LNCAP (cell line): Measurements from ENCODE around the gene TMA7.

Experiments
- CTCF ChIP-seq: fragments of 450-650 bp; IDR thresholded peaks from 2 replicates; pipeline ENCODE4 v1.5.1; 2017; ENCODE audit warnings: mild to moderate bottlenecking

TMA7 gene

GRCh38 chr3:48411606-48412374 lies 28.3 kb upstream of the TMA7 start:
- no peak for TF ChIP-seq CTCF

DNA sequence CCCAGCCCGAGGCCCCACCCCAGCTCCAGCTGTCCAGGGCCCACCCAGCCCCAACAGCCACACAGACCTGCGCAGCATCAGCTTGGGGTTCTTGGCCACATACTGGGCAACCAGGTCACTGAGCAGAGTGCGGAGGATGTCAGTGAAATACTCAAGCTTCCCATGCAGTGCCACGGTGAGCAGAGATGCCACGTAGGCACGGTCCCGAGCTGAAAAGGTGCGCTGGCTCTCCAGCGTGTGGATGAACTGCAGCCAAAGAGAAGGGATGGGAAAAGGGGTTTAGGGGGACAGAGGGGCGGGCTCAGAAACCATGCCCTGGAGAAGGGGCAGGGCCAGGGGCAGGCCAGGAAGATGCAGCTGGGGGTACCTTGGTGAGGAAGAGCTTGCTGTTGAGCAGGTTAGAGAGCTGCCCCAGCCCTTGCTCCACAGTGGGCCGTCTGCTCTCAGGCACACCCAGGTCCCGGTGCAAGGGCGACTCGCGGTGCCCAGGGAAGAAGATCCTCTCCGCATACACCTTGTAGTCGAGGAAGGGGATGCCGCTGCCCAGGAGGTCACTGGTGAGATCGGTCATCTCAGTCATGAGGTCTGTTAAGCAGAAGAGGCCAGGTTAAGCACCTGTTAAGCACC lies 27.6 kb upstream of the TMA7 start:
- TF ChIP-seq CTCF: no peak

DNA sequence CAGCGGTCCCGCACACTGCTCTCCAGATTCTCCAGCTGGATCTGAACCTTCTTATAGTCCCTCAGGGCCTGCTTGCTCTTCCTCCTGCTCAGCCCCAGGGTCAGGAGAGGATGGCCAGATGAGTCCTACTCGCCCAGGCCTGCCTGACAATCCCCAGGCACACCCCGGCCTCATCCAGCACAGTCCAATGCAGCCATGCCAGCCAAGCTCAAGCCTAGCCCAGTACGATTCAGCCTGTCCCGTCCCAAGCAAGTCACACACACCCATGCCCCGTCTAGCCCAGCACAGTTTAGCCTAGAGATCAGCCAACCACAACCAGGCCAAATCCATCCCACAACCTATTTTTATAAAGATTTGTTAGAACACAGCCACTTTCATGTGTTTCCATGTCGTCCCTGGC lies 27.0 kb upstream of the TMA7 start:
- TF ChIP-seq CTCF: no peak

GRCh38 chr3:48413611-48414010 lies 26.4 kb upstream of the TMA7 start:
- TF ChIP-seq CTCF: no peak

DNA sequence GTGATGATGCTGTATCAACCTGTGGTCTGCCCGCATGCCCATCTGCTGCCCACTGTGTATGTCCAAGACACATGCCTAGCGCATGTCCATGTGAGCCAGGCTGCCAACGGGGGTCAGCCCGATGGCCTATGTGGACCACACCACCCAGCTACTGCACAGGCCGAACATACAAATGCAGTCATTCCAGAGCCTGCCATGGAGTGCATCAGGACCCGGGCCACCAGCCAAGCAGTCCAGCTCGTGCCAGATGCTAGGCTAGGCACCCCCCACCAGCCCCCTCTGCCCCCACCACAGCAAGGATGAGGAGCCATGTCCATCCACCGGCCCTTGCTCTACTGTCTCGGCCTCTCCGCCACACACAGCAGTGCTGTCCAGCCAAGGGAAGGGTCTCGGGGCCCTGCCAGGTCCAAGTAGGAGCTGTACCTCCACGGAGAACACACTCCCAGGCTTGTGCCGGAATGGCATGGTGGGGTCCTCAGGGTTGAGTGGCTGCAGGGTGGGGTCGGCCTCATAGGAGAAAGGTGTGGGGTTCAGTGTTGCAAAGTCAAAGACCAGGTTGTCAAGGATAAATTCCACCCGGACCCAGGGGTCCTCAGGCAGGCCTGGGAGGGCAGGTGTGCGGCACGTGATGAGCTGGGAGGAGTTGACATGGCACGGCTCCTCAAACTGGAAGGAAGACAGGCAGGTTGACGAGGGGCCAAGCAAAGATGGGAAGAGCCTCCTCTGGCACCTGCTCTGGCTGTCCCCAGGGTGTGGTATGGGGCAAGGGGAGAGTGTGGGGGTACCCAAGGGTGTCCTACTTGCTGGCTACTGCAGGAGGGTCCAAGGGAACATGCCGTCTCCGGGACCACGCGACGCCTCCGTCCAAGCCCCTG lies 25.4 kb upstream of the TMA7 start:
- TF ChIP-seq CTCF: no peak

- TF ChIP-seq CTCF: no peak
Measured at GRCh38 chr3:48415251-48415953, 24.7 kb upstream of the TMA7 start.

- TF ChIP-seq CTCF: no peak
Measured at GRCh38 chr3:48416091-48416505, 24.0 kb upstream of the TMA7 start.
